ENCODE results near the gene SECTM1.

SECTM1 gene

DNA sequence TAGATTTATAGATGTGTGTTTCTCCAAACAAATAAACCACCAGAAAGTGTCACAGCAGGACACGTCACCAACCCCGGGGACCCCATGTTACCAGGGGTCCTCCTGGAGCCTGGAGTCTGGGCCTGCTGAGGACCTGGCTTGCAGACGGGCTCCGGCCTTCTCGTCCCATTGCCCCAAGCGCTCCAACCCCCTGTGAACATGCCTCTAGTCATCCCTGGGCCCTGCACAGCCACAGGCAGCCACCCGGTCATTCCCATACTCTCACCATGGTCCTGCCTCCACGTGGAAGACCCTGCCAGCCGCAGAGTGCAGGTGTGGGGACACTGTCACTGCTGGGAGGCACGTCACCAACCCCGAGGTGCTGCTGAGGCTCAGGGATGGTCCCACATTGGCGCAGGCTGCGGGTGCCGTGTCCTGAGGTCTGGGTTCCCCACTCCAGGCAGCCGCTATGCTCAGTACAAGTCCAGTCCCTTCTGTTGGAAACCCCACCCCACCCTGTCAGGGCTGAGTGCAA lies 4.5 kb downstream of the SECTM1 start:
- Histone ChIP-seq H3K9me3 (replicated peaks; ENCODE audit: low read length) (no peaks in the 10 kb centered on the region), H3K9ac (ENCODE audit: low read depth, low read length) (no peak overlapping the region), H3K4me1 (ENCODE audit: control insufficient read depth, insufficient read depth, low read length) (peaks cover 22% of the 10 kb centered on the region), H3K27me3 (ENCODE audit: control insufficient read depth, insufficient read depth, low read length) (peaks cover 2% of the 10 kb centered on the region), H3K4me2 (ENCODE audit: low read length) (no peak overlapping the region), H3K4me3 (ENCODE audit: low read length) (no peak overlapping the region), H3K36me3 (ENCODE audit: insufficient read depth, low read length) (no peaks in the 10 kb centered on the region)

DNA sequence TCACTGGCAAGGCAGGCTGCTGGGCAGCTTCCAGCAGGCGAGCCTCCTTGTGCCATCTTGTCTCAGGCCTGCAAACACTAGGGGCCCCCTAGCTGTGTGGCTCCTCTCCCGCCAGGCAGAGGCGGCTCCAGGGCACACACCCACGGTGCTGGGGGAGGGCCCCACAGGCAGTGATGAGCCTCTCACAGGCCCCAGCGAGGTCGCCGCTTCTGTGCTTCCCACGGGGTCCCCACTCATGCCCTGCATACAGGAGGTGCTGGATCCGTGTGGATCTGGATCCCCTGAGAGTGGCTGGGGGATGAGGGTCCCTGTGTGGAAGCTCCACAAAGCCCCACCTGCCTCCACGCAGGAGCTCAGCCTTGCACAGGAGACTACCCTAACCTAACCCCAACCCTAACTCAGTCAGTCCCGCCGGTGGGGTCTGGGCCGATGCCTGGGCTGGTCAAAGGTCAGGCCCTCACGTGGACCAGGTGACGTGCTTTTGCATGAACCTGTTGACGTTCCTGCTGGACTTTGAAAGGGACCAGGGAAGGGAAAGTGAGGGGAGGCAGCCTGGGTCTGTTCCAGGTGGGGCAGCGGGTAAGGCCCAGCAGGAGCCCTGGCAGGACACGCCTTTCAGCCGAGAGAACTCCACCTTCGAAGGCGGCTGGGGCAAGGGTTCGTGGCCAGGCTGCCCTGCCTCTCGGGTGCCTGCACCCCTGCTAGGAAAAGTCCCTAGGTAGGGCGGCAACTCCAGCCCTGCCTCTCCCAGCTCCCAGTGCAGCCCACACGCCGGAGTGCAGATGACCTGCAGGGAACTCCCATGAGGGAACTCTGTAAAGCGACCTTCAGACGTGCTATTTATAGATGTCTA lies 5.2 kb downstream of the SECTM1 start:
- no peak overlapping the region for H3K9ac ChIP-seq (ENCODE audit: low read depth, low read length)
- H3K4me1 ChIP-seq (ENCODE audit: control insufficient read depth, insufficient read depth, low read length) = peaks cover 17% of the 10 kb centered on the region
- no peaks in the 10 kb centered on the region for H3K36me3 ChIP-seq (ENCODE audit: insufficient read depth, low read length)
- no peak overlapping the region for H3K4me2 ChIP-seq (ENCODE audit: low read length)
- H3K9me3 ChIP-seq (replicated peaks; ENCODE audit: low read length) = no peaks in the 10 kb centered on the region
- H3K4me3 ChIP-seq (ENCODE audit: low read length) = no peak overlapping the region
- peaks cover 2% of the 10 kb centered on the region for H3K27me3 ChIP-seq (ENCODE audit: control insufficient read depth, insufficient read depth, low read length)

DNA sequence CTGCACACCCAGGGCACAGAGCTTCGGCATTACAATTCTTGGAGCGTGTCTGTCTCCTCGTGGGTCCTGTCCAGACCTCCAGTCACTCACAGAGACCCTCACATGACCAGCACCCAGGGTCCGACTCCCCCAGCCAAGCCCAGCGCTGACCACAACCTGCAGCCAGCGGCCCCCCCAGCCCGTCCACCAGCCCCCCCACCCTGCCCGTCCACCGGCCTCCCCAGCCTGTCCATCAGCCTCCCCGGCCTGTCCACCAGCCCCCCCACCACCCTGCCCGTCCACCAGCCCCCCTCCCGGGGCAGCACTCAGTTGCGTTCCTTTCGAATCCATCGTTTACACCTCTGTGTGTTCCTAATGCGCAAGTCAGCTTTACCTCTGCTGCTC lies 5.8 kb downstream of the SECTM1 start:
- peaks cover 13% of the 10 kb centered on the region for H3K4me1 ChIP-seq (ENCODE audit: control insufficient read depth, insufficient read depth, low read length)
- H3K9ac ChIP-seq (ENCODE audit: low read depth, low read length) = no peak overlapping the region
- no peaks in the 10 kb centered on the region for H3K9me3 ChIP-seq (replicated peaks; ENCODE audit: low read length)
- no peak overlapping the region for H3K4me3 ChIP-seq (ENCODE audit: low read length)
- H3K36me3 ChIP-seq (ENCODE audit: insufficient read depth, low read length) = no peaks in the 10 kb centered on the region
- no peak overlapping the region for H3K4me2 ChIP-seq (ENCODE audit: low read length)
- peaks cover 2% of the 10 kb centered on the region for H3K27me3 ChIP-seq (ENCODE audit: control insufficient read depth, insufficient read depth, low read length)

DNA sequence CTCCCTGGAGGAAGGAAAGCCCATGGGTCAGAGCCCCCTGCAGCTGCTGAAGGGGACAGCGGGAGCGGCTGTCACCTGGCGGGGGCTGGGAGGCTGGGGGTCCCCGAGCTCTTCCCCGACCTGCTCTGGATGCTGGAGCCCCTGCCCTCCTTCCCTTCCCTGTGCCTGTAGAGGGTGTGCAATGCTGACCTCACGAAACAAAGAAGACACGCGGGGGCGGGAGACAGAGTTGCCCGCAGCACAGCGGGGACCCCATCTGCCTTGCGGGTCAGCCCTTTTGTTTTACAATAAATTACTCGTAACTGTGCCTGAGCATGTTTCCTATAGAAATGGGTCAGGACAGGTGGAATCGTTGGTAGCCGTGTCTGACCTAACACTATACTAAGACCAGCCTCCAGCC lies 6.3 kb downstream of the SECTM1 start:
- H3K27me3 ChIP-seq (ENCODE audit: control insufficient read depth, insufficient read depth, low read length) = peaks cover 2% of the 10 kb centered on the region
- no peaks in the 10 kb centered on the region for H3K9me3 ChIP-seq (replicated peaks; ENCODE audit: low read length)
- H3K4me1 ChIP-seq (ENCODE audit: control insufficient read depth, insufficient read depth, low read length) = peaks cover 10% of the 10 kb centered on the region
- H3K36me3 ChIP-seq (ENCODE audit: insufficient read depth, low read length) = no peaks in the 10 kb centered on the region
- no peak overlapping the region for H3K4me3 ChIP-seq (ENCODE audit: low read length)
- H3K4me2 ChIP-seq (ENCODE audit: low read length) = no peak overlapping the region
- H3K9ac ChIP-seq (ENCODE audit: low read depth, low read length) = no peak overlapping the region

DNA sequence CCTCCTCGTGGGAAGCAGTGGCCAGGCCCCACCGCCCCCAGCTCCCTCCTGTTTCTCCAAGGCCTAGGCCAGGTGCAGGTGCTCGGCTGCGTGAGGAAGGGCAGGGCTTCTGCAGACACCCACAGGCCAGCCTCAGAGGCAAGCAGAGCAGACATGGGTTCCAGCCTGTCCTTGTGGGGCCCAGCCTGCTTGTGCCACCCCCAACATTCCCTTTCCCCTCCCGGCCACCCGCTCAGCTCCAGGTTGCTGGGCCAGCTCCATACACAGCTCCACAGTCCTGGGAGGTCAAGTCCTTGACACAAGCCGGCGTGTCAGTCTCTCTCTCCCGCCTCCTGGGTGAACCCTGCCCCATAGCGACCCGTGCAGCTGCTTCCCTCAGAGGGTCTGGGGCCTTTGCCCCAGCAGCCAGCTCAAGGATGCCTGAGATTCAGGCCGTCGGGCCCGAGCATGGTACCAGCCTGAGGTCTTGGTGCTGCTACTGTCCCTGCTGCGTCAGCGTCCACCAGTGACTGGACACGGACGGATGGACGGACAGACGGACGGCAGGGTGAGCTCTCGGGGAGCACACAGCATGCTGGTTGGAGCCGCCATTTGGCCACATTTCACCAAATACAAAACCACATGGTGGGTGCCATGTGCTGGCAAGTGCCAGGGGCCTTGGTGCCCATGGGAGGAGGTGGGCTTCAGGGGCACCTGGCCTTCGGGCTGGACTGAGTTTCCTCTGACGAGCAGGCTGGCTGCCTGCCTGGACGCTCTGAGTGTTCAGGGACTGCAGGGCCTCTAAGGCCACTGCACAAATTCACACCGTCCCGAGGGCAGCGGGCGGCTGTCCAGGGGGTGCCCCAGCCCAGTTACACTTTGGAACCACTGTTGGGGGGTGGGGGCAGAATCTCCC lies 8.0 kb downstream of the SECTM1 start:
- no peak overlapping the region for H3K4me2 ChIP-seq (ENCODE audit: low read length)
- H3K4me1 ChIP-seq (ENCODE audit: control insufficient read depth, insufficient read depth, low read length) = peaks cover 7% of the 10 kb centered on the region
- no peaks in the 10 kb centered on the region for H3K27me3 ChIP-seq (ENCODE audit: control insufficient read depth, insufficient read depth, low read length)
- no peak overlapping the region for H3K4me3 ChIP-seq (ENCODE audit: low read length)
- H3K36me3 ChIP-seq (ENCODE audit: insufficient read depth, low read length) = no peaks in the 10 kb centered on the region
- no peaks in the 10 kb centered on the region for H3K9me3 ChIP-seq (replicated peaks; ENCODE audit: low read length)
- H3K9ac ChIP-seq (ENCODE audit: low read depth, low read length) = no peak overlapping the region

DNA sequence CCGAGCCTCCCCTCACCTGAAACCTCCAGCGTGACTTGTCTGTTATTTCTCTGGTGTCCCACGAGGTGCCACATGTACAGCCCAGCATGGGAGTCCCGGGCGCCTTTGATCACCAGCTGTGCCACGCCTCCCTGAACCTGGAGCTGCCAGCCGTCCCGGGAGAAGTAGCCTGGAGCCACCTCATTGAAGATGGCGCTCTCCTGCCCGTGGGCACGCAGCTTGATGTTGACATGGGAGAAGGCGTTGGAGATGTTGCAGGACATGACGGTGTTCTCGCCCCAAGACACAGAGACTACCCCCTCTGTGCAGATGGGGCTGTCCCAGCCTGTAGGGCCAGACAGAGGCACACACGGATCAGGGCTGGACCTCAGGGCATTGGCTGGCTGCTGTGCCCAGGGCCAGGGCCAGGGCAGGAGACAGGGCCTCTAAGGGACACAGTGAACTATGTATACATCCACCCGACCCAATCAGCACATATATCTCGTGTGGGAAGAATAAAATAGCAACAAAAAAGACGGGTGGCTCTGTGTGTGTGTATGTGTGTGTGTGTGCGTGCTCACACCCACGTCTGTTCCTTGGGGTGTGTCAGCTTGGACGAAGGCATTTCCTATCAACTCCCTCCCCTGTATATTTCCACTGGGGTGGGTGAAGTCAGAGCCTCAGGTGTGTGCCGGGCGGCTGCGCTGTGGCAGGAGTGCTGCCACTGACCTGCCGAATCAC lies 8.8 kb downstream of the SECTM1 start:
- no peaks in the 10 kb centered on the region for H3K9me3 ChIP-seq (replicated peaks; ENCODE audit: low read length)
- no peaks in the 10 kb centered on the region for H3K4me1 ChIP-seq (ENCODE audit: control insufficient read depth, insufficient read depth, low read length)
- H3K27me3 ChIP-seq (ENCODE audit: control insufficient read depth, insufficient read depth, low read length) = no peaks in the 10 kb centered on the region
- no peak overlapping the region for H3K9ac ChIP-seq (ENCODE audit: low read depth, low read length)
- no peak overlapping the region for H3K4me2 ChIP-seq (ENCODE audit: low read length)
- H3K4me3 ChIP-seq (ENCODE audit: low read length) = no peak overlapping the region
- H3K36me3 ChIP-seq (ENCODE audit: insufficient read depth, low read length) = no peaks in the 10 kb centered on the region

DNA sequence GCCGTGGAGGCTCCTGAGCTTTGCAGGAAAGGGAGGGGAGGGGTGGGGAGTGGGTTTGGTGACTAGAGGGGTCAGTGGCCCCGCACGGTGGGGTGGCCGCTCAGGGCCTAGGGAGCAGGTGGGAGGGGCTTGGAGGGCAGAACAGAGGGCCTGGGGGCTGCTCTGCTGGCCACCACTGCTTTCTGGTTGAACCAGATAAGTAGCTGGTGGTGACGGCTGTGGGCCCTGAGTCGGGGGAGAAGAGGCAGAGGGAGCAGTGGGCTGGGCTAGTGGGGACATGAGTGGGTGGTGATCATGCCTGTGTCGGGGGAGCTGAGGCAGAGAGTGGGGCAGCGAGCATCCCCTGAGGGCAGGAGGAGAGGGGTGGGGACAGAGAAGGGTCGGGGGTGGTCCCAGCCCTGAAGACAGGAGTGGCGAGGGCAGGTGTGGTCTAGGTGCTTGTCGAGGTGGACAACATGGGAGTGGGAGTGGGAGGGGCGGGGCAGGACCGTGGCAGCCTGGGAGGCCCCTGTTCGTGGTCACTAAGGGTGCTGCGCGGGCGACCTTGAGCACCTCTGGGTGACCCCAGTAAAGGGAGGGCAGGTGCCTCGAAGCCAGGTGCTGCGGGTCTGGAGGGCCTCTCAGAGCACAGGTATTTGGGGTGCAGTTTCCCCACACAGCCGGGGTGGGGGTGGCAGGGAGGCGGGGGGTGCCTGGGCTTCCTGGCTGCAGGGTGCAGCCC lies 9.9 kb downstream of the SECTM1 start:
- H3K36me3 ChIP-seq (ENCODE audit: insufficient read depth, low read length) = no peaks in the 10 kb centered on the region
- no peak overlapping the region for H3K4me2 ChIP-seq (ENCODE audit: low read length)
- no peak overlapping the region for H3K9ac ChIP-seq (ENCODE audit: low read depth, low read length)
- no peaks in the 10 kb centered on the region for H3K27me3 ChIP-seq (ENCODE audit: control insufficient read depth, insufficient read depth, low read length)
- H3K9me3 ChIP-seq (replicated peaks; ENCODE audit: low read length) = no peaks in the 10 kb centered on the region
- H3K4me1 ChIP-seq (ENCODE audit: control insufficient read depth, insufficient read depth, low read length) = no peaks in the 10 kb centered on the region
- no peak overlapping the region for H3K4me3 ChIP-seq (ENCODE audit: low read length)

DNA sequence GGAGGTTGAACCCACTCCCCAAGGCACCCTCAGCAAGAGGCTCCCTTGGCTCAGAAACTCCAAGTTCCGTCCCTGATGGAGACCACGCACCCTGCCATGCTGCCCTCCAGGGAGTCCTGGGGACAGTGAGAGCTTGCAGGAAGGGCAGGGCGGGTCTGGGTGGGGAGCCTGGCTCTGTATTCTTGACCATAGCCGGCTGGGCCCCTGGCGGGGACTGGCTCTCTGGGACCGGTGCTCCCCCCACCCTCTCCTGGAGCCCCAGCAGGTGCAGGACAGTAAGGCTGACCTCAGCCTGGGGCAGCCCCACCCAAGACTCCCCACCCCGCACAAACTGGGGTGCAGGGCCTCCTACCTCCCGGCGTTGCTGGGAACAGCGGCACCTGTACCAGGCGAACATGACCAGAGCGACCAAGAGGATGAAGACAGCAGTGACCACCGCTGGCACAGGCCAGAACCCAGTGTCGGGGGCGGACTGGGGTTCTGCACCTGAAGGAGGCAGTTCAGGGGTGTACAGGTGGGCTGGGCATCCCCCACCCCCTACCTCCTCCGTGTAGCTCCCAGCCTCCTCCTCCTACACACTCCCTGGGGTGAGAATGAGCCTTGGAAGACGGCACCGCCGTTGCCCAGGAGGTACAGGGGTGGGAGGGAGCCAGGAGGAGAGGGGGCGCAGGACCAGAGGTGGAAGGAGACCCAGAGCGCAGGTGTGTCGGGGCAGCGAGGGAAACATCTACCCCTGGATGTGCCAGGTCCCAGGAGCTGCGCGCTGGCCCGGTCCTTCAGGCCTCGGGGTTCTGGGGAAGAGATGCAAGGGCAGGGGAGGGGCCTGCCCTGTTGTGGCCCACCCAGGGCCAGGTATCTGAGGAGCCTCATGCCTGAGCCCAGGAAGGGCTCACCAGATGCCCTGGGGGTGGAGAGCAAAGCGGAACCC lies 10.8 kb downstream of the SECTM1 start:
- Histone ChIP-seq H3K4me1 (ENCODE audit: control insufficient read depth, insufficient read depth, low read length) (no peaks in the 10 kb centered on the region), H3K27me3 (ENCODE audit: control insufficient read depth, insufficient read depth, low read length) (no peaks in the 10 kb centered on the region), H3K9ac (ENCODE audit: low read depth, low read length) (no peak overlapping the region), H3K36me3 (ENCODE audit: insufficient read depth, low read length) (no peaks in the 10 kb centered on the region), H3K9me3 (replicated peaks; ENCODE audit: low read length) (no peaks in the 10 kb centered on the region), H3K4me2 (ENCODE audit: low read length) (no peak overlapping the region), H3K4me3 (ENCODE audit: low read length) (no peak overlapping the region)

DNA sequence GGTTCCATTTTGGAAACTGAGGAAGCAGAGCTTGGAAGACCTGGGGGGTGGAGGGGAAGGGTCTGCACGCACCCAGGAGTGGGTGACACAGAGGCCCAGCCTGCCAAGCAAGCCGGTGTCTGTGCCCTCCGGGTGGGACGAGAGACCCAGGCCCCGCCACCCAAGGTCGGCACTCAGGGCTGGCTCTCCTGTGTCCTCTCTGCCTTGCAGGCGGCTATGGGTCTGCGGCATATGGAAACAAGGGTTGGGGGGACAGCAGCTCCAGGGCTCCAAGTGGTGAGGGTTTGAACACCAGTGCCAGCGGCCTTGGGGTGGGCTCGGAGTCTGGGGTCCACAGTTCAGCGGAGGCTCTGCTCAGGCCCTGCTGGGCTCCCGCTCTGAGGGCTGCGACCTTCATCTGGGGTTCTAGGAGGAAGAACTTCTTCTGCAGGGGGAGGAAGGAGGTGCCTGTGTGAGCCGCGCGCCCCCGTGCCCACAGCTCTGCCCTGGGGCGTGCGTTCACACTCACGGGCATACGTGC lies 11.6 kb downstream of the SECTM1 start:
- H3K9ac ChIP-seq (ENCODE audit: low read depth, low read length) = no peak overlapping the region
- H3K4me3 ChIP-seq (ENCODE audit: low read length) = no peak overlapping the region

More for the DNA sequence above, 11.6 kb downstream of the SECTM1 start:
- no peaks in the 10 kb centered on the region for H3K27me3 ChIP-seq (ENCODE audit: control insufficient read depth, insufficient read depth, low read length)
- no peaks in the 10 kb centered on the region for H3K4me1 ChIP-seq (ENCODE audit: control insufficient read depth, insufficient read depth, low read length)
- no peaks in the 10 kb centered on the region for H3K36me3 ChIP-seq (ENCODE audit: insufficient read depth, low read length)
- H3K4me2 ChIP-seq (ENCODE audit: low read length) = no peak overlapping the region
- no peaks in the 10 kb centered on the region for H3K9me3 ChIP-seq (replicated peaks; ENCODE audit: low read length)

Measured in skeletal muscle satellite cell (primary cell).